ENCODE data around the gene ABTB2. TPM values are rescaled to one million over a fixed set of nuclear protein-coding genes. Genes with fewer than 3 reads are reported as not detected.

Gene ABTB2
- polyA plus RNA-seq, 12 donors = 2.8 to 9.7 (median 5.8) TPM; not detected in 1

GRCh38 chr11:34316347-34317035, 41.3 kb downstream of the ABTB2 start:
- DNase-seq = no peak

- DNase-seq = no peak
Observed at GRCh38 chr11:34315394-34315793, 42.4 kb downstream of the ABTB2 start.

GRCh38 chr11:34314936-34315335, 42.9 kb downstream of the ABTB2 start:
- DNase-seq = no peak

DNA sequence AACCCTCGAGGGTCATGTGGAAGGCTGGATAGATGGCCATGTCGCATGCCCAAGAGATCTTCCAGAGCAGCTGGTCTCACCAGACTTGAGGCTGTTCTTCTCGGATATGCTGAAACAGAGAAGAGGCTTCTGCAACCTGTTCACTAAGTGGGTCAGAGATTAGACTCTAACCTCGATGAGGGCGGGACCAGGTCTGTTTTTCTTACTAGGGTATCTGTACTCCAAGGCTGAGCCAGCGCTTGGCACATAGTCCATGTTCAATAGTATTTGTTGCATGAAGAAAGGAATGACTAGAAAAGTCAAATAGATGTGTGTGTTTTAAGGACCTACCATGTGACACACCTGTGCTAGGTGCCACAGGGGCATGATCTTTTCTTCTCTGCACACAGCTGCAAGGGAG, 43.6 kb downstream of the ABTB2 start:
- DNase-seq = no peak

GRCh38 chr11:34313099-34313517, 44.7 kb downstream of the ABTB2 start:
- peak; percentile 65 for DNase-seq

- no peak for DNase-seq
Observed at GRCh38 chr11:34311126-34311525, 46.7 kb downstream of the ABTB2 start.

DNA sequence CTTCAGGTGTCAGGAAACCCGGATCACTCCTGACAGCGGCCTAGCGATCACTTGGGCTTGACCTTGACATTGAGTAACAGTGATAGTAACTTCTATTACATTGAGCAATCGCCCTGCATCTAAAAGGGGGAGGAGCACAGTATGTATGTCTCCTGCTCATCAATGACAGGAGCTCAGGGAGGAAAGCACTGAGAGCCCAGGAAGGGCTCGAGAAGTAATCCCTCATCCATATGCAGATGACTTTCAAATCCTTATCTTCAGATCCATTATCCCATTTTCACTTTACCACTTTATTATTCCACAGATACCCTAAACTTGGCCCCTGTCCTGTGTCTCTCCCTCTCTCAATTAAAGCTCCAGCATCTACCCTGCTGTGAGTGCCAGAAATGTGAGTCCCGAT, 47.8 kb downstream of the ABTB2 start:
- no peak for DNase-seq

- DNase-seq = no peak
Observed at GRCh38 chr11:34308913-34309585, 48.8 kb downstream of the ABTB2 start.

DNA sequence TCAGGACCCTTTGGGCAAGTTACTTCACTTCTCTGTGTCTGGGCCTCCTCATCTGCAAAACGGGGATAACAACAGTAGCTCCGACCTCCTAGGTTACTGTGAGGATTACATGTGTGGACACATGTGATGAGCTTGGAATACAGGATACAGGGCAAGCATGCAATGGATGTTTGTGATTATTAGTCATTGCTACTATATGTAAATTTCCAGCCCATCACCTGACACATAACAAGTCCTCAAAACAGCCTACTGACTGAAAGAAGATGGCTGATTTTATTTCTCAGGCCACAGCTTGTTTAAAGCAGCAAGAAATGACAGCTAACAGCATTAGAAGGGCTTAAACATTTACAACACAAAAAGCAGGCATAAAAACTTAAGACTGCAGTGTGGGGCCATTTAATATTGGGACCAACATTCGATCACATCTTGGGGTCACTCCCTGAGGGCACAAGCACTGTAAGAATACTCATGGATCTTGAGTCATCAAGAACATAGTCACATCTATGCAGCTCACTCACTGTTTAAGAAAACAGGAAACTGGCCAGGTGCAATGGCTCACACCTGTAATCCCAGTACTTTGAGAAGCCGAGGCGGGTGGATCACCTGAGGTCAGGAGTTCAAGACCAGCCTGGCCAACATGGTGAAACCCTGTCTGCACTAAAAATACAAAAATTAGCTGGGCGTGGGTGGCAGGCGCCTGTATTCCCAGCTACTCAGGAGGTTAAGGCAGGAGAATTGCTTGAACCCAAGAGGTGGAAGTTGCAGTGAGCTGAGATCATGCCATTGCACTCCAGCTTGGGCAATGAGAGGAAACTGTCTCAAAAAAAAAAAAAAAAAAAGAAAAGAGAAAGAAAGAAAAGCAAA, 49.5 kb downstream of the ABTB2 start:
- DNase-seq = no peak

DNA sequence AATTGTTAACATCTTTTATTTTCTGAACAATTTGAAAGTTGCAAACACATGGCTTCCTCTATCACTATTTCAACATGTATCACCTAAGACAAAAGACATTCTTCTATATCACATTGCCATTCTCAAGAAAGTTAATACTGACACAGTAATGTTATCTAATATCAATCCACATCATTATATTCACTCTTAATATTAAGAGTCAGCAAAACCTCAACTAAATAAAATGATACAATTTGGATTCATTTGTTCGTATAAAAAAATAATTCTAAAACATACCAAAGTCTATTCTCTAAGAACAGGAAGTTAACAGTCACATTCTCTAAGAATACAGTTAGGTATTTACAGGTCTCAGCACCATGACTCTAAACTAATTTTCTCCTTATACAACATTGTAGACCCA, 52.0 kb downstream of the ABTB2 start:
- no peak for DNase-seq

DNA sequence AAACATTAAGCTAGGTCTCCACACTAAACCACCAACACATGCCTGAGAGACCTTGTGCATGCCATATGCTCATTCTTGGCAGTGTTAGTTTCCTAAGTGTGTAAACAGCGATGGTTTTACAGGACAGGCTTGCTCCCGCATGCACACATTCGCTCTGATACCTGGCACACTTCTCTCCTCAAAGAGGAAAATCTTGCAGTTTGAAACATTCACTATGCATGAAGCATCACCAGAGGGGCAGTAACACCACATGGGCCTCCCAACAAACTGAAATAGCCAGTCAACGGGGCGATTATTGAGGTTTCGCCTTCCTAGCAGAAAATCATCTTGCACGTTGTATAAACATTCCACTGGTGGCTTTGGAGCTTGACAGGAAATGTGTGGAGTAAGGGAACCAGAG, 52.6 kb downstream of the ABTB2 start:
- no peak for DNase-seq

GRCh38 chr11:34303028-34303570, 54.7 kb downstream of the ABTB2 start:
- DNase-seq = no peak

- no peak for DNase-seq
Observed at GRCh38 chr11:34302046-34302921, 55.5 kb downstream of the ABTB2 start.

GRCh38 chr11:34300926-34301295, 56.9 kb downstream of the ABTB2 start:
- no peak for DNase-seq

DNA sequence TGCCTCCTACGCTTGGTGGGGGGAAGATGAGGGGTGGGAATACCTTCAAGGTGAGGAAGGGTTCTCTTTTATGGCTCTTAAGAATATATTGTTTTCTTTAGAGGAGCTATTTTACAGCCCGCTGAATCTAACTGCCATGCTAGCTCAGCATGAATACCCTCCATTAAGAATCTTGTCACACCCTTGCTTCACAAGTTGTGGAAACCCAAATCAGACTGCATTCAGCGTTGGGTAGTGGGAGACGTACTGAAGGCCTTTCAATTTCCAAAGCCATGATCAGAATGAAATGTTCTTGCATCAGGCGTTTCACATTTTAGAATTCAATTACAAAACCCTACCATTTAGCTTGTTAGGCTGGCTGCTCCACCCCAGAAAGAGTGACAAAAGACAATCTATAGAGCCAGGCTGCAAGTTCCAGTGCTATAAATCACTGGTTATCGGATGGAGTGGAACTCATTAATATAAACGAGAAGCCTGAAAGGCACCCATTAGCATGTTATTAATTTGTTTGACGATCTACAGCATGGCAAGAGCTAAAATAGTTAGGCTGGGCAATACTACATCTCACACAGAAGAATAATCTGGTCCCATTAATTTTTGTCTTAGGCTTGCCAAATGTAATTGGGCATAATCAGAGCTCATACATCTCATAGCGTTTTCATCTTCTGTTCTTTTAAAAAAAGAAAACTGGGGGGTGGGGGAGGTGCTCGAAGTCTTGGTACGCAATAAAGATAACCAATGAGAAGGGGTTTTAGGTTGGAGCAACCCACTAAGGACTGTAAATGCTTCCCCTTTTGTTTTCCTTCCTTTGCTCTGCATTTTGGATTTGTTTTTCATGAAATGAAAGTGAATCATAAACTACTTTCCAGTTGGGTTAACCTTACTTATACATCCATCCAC, 57.5 kb downstream of the ABTB2 start:
- DNase-seq = no peak

- peak; percentile 37 for DNase-seq
Observed at GRCh38 chr11:34299284-34299972, 58.4 kb downstream of the ABTB2 start.

DNA sequence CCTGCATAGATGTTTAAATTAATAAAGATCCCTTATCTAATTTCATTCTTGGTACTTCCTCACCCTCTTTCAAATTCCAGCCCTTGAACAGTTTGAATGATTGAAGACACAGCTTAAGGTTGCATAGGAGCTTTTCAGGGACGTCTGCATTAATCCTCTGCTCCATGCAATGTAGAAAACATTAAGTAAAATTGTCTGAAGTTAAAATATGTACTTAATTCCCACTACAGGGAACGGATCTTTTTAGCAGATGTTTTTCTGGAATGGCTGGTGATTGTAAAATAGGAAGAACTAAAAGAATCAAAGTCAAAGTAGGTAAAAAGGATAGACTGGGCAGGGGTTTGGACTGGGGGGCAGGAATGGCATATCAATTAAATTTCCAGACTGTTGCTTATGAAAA, 58.9 kb downstream of the ABTB2 start:
- DNase-seq = peak; percentile 38

- DNase-seq = no peak
Observed at GRCh38 chr11:34296412-34296811, 61.4 kb downstream of the ABTB2 start.

DNA sequence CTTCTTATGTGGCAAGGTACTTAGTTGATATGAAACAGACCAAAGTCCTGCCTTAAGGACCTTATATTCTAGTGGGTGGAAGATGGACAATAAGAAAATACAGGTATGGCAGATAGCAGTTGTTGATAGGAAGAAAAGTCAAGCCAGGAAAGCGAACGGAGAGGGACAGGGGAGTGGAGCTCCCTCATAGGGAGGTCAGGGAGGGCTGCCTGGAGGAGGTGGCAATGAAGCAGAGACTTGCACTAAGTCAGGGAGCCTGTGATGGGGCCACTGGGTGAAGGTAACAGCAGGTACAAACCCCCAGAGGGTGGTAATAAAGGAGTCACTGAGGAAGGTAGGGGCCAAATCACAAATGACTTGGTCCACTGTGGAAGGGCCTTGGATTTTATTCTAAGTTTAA, 65.3 kb downstream of the ABTB2 start:
- DNase-seq = no peak

GRCh38 chr11:34292111-34292510, 65.7 kb downstream of the ABTB2 start:
- peak; percentile 35 for DNase-seq
